Activated CD4-positive, alpha-beta T cell treated with anti-CD3 and anti-CD28 coated beads for 36 hours (primary cell): ENCODE data around the gene CAMTA1. TPM values are rescaled to one million over a fixed set of nuclear protein-coding genes. Genes with fewer than 3 reads are reported as not detected.
"Not testable (repeated sequence)": the region's sequence is repeated elsewhere in the genome, so short reads cannot be mapped to it uniquely, and the experiment has no call there.

Source experiments
- ATAC-seq: fragments of 200-7000 bp; cut with Tn5 transposase; one replicate; pipeline ENCODE4 v1.10.0; 2021; ENCODE audit warnings: mild to moderate bottlenecking, moderate library complexity
- CTCF ChIA-PET: fragments of 350-600 bp; sonication (Branson Sonifier 250); formaldehyde crosslinking; loops from one replicate; lab custom pipeline; 2021; ENCODE audit warnings: antibody characterized with exemption; lab: Charles Lee
- POLR2A ChIA-PET: fragments of 350-600 bp; sonication (Branson Sonifier 250); formaldehyde crosslinking; loops from one replicate; lab custom pipeline; 2021; ENCODE audit warnings: antibody characterized with exemption, inconsistent platforms; lab: Charles Lee
- DNase-seq: peaks from one replicate; pipeline ENCODE4 v3.0.0-alpha.2; 2020
- H3K27ac Mint-ChIP-seq: one replicate; pipeline ENCODE4 v1.8.0; 2021; ENCODE audit warnings: mixed read lengths
- H3K27me3 Mint-ChIP-seq: one replicate; pipeline ENCODE4 v1.8.0; 2021; ENCODE audit warnings: mixed read lengths
- H3K36me3 Mint-ChIP-seq: one replicate; pipeline ENCODE4 v1.8.0; 2021; ENCODE audit warnings: low read depth, mixed read lengths
- H3K4me1 Mint-ChIP-seq: one replicate; pipeline ENCODE4 v1.8.0; 2021; ENCODE audit warnings: mixed read lengths
- H3K4me3 Mint-ChIP-seq: one replicate; pipeline ENCODE4 v1.8.0; 2021; ENCODE audit warnings: mild to moderate bottlenecking, moderate library complexity, mixed read lengths
- H3K9me3 Mint-ChIP-seq: one replicate; pipeline ENCODE4 v1.8.0; 2021; ENCODE audit warnings: low read depth, mixed read lengths
- intact Hi-C, 2 experiments: fragments of 100-400 bp; cut with DNase I in 1 of 2; cut with micrococcal nuclease in 1 of 2; formaldehyde crosslinking; loops; one replicate each; pipeline versions ENCODE4 v1.14.2 to v1.15.1; 2022 to 2024; cut with DNase I, micrococcal nuclease
- total RNA-seq, 2 experiments: library from RNA; stranded (reverse); gene quantifications; one replicate each; pipeline ENCODE4 v1.2.3, GENCODE V29; 2021

The CAMTA1 gene
- total RNA-seq, 2 experiments from 2014 or later, result 62.3 to 76.7 TPM

GRCh38 chr1:7785108-7785507 is 999.9 kb downstream of the CAMTA1 start:
- H3K36me3 Mint-ChIP-seq, result peaks cover 23% of the 10 kb centered on the region
- ChIA-PET POLR2A (no interaction called here), CTCF (no interaction called here)
- DNase-seq (no peak), ATAC-seq (no peak)
- no peaks in the 10 kb centered on the region for H3K27me3 Mint-ChIP-seq
- no peak overlapping the region for H3K27ac Mint-ChIP-seq
- H3K9me3 Mint-ChIP-seq, result peaks cover 4% of the 10 kb centered on the region
- peak overlapping the region; percentile 43 for H3K4me3 Mint-ChIP-seq
- intact Hi-C loops, result no loop called here
- H3K4me1 Mint-ChIP-seq, result peaks cover 22% of the 10 kb centered on the region

- DNase-seq, result no peak
- no peak for ATAC-seq
- ChIA-PET CTCF (interaction anchor here (0.8 to 2.3 kb wide), 5 partner anchors 12 to 117 kb away, joined by 3 to 7 read pairs (median 4); no protein-coding TSS in a partner anchor), POLR2A (no interaction called here)
- H3K27me3 Mint-ChIP-seq, result no peaks in the 10 kb centered on the region
- H3K4me3 Mint-ChIP-seq, result no peak overlapping the region
- peaks cover 27% of the 10 kb centered on the region for H3K36me3 Mint-ChIP-seq
- peaks cover 12% of the 10 kb centered on the region for H3K9me3 Mint-ChIP-seq
- H3K4me1 Mint-ChIP-seq, result peaks cover 16% of the 10 kb centered on the region
- intact Hi-C loops, result no loop called here
- H3K27ac Mint-ChIP-seq, result no peak overlapping the region
These were observed 1001.5 kb downstream of the CAMTA1 start for GRCh38 chr1:7786795-7787194.

GRCh38 chr1:7789828-7790227 is 1004.6 kb downstream of the CAMTA1 start:
- ATAC-seq (no peak), DNase-seq (no peak)
- Mint-ChIP-seq H3K27me3 (no peaks in the 10 kb centered on the region), H3K4me3 (no peak overlapping the region), H3K4me1 (peaks cover 3% of the 10 kb centered on the region), H3K9me3 (peaks cover 12% of the 10 kb centered on the region), H3K36me3 (peaks cover 29% of the 10 kb centered on the region), H3K27ac (no peak overlapping the region)
- ChIA-PET POLR2A (no interaction called here), CTCF (interaction anchor here (0.7 to 1.0 kb wide), 2 partner anchors 38 to 83 kb away, joined by 3 to 4 read pairs; no protein-coding TSS in a partner anchor)
- intact Hi-C loops, result no loop called here

- H3K4me3 Mint-ChIP-seq, POLR2A ChIA-PET, intact Hi-C loops, H3K4me1 Mint-ChIP-seq, H3K27me3 Mint-ChIP-seq, ATAC-seq, H3K27ac Mint-ChIP-seq: not testable (repeated sequence)
- DNase-seq, result peak; percentile 9
- Mint-ChIP-seq H3K9me3 (peaks cover 12% of the 10 kb centered on the region), H3K36me3 (peaks cover 29% of the 10 kb centered on the region)
- CTCF ChIA-PET, result interaction anchor here (0.6 kb wide), 1 partner anchor 135 kb away, joined by 3 read pairs; no protein-coding TSS in a partner anchor
These were observed 1005.8 kb downstream of the CAMTA1 start for GRCh38 chr1:7791027-7791426.

- Mint-ChIP-seq H3K27ac (no peak overlapping the region), H3K9me3 (peaks cover 6% of the 10 kb centered on the region), H3K36me3 (peaks cover 14% of the 10 kb centered on the region), H3K4me1 (no peaks in the 10 kb centered on the region), H3K27me3 (no peaks in the 10 kb centered on the region), H3K4me3 (no peak overlapping the region)
- POLR2A ChIA-PET, result no interaction called here
- ATAC-seq (no peak), DNase-seq (no peak)
- intact Hi-C loops, result no loop called here
- CTCF ChIA-PET, result interaction anchor here (0.5 kb wide), 1 partner anchor 678 kb away, joined by 3 read pairs; no protein-coding TSS in a partner anchor
These were observed 1010.2 kb downstream of the CAMTA1 start for GRCh38 chr1:7795406-7795805.

GRCh38 chr1:7805460-7805859 is 1020.2 kb downstream of the CAMTA1 start:
- CTCF ChIA-PET, result no interaction called here
- no peaks in the 10 kb centered on the region for H3K9me3 Mint-ChIP-seq

GRCh38 chr1:7808253-7808844 is 1023.1 kb downstream of the CAMTA1 start:
- Mint-ChIP-seq H3K4me1 (no peaks in the 10 kb centered on the region), H3K27me3 (no peaks in the 10 kb centered on the region), H3K36me3 (peaks cover 21% of the 10 kb centered on the region), H3K9me3 (peaks cover 5% of the 10 kb centered on the region), H3K4me3 (no peak overlapping the region), H3K27ac (no peak overlapping the region)
- ChIA-PET POLR2A (no interaction called here), CTCF (interaction anchor here (0.6 to 1.6 kb wide), 13 partner anchors 9 to 171 kb away, joined by 3 to 8 read pairs (median 5); no protein-coding TSS in a partner anchor)
- intact Hi-C loops, result loop anchor here (1.0 to 10.0 kb wide), 2 partner anchors 94 to 536 kb away; no protein-coding TSS in a partner anchor
- DNase-seq (no peak), ATAC-seq (peak; percentile 70)

More at GRCh38 chr1:7805460-7805859, 1020.2 kb downstream of the CAMTA1 start:
- no peaks in the 10 kb centered on the region for H3K4me1 Mint-ChIP-seq
- DNase-seq (no peak), ATAC-seq (no peak)
- POLR2A ChIA-PET, result no interaction called here
- no peak overlapping the region for H3K4me3 Mint-ChIP-seq
- H3K27ac Mint-ChIP-seq, result no peak overlapping the region
- H3K36me3 Mint-ChIP-seq, result peaks cover 9% of the 10 kb centered on the region
- intact Hi-C loops, result loop anchor here in 1 of 2 experiments (10.0 kb wide), 1 partner anchor 539 kb away; no protein-coding TSS in a partner anchor
- no peaks in the 10 kb centered on the region for H3K27me3 Mint-ChIP-seq

- no peak overlapping the region for H3K27ac Mint-ChIP-seq
- intact Hi-C loops, result loop anchor here in 1 of 2 experiments (10.0 kb wide), 1 partner anchor 535 kb away; no protein-coding TSS in a partner anchor
These were observed 1024.5 kb downstream of the CAMTA1 start for GRCh38 chr1:7809742-7810141.

GRCh38 chr1:7810395-7810794 is 1025.1 kb downstream of the CAMTA1 start:
- intact Hi-C loops, result no loop called here
- DNase-seq, result peak; percentile 59
- Mint-ChIP-seq H3K9me3 (peaks cover 14% of the 10 kb centered on the region), H3K27ac (no peak overlapping the region), H3K4me1 (no peaks in the 10 kb centered on the region), H3K4me3 (no peak overlapping the region), H3K27me3 (no peaks in the 10 kb centered on the region), H3K36me3 (peaks cover 25% of the 10 kb centered on the region)
- ChIA-PET POLR2A (no interaction called here), CTCF (interaction anchor here (0.5 to 0.6 kb wide), 2 partner anchors 10 to 130 kb away, joined by 3 to 5 read pairs; partner anchors contain the start of gene TNFRSF9)
- ATAC-seq, result peak; percentile 55

More at GRCh38 chr1:7809742-7810141, 1024.5 kb downstream of the CAMTA1 start:
- H3K4me1 Mint-ChIP-seq, result no peaks in the 10 kb centered on the region
- peaks cover 14% of the 10 kb centered on the region for H3K9me3 Mint-ChIP-seq
- ATAC-seq, result no peak
- H3K27me3 Mint-ChIP-seq, result no peaks in the 10 kb centered on the region
- POLR2A ChIA-PET, result no interaction called here
- DNase-seq, result no peak
- peaks cover 30% of the 10 kb centered on the region for H3K36me3 Mint-ChIP-seq
- no peak overlapping the region for H3K4me3 Mint-ChIP-seq
- CTCF ChIA-PET, result interaction anchor here (0.6 to 0.8 kb wide), 2 partner anchors 131 to 515 kb away, joined by 3 read pairs; partner anchors contain the start of gene TNFRSF9

- no peaks in the 10 kb centered on the region for H3K4me1 Mint-ChIP-seq
- H3K27me3 Mint-ChIP-seq, result no peaks in the 10 kb centered on the region
- no peak for DNase-seq
- POLR2A ChIA-PET, result no interaction called here
- intact Hi-C loops, result no loop called here
- CTCF ChIA-PET, result interaction anchor here (1.4 to 1.9 kb wide), 4 partner anchors 10 to 59 kb away, joined by 3 to 5 read pairs (median 5); no protein-coding TSS in a partner anchor
- H3K36me3 Mint-ChIP-seq, result peaks cover 23% of the 10 kb centered on the region
- no peak overlapping the region for H3K27ac Mint-ChIP-seq
- no peak overlapping the region for H3K4me3 Mint-ChIP-seq
- H3K9me3 Mint-ChIP-seq, result peaks cover 14% of the 10 kb centered on the region
- ATAC-seq, result no peak
These were observed 1026.2 kb downstream of the CAMTA1 start for GRCh38 chr1:7811476-7811875.

- Mint-ChIP-seq H3K9me3 (peaks cover 14% of the 10 kb centered on the region), H3K4me1 (no peaks in the 10 kb centered on the region), H3K36me3 (peaks cover 23% of the 10 kb centered on the region), H3K4me3 (no peak overlapping the region), H3K27ac (no peak overlapping the region), H3K27me3 (no peaks in the 10 kb centered on the region)
- DNase-seq (no peak), ATAC-seq (no peak)
- intact Hi-C loops, result no loop called here
- ChIA-PET POLR2A (no interaction called here), CTCF (interaction anchor here (1.4 kb wide), 1 partner anchor 10 kb away, joined by 4 read pairs; no protein-coding TSS in a partner anchor)
These were observed 1028.6 kb downstream of the CAMTA1 start for GRCh38 chr1:7813677-7814373.
